HepG2 (cell line): ENCODE data around the gene CEBPB. TPM values are rescaled to one million over a fixed set of nuclear protein-coding genes. Genes with fewer than 3 reads are reported as not detected.

Experiments
- ATAC-seq: fragments of 200-7000 bp; cut with Tn5 transposase; 3 replicates; pipeline ENCODE4 v1.9.1; 2020; ENCODE audit warnings: mild to moderate bottlenecking, moderate library complexity
- BruUV-seq: library from RNA; stranded (reverse); fragments of 400-500 nt; replicated peaks from 2 replicates; lab custom pipeline; 2021; lab: Mats Ljungman, UMichigan
- CTCF ChIA-PET: fragments of 300-600 bp; formaldehyde crosslinking; extraction: SDS; loops from one replicate; lab custom pipeline; 2021; ENCODE audit warnings: low total read pairs, inconsistent platforms, low intra/inter-chr PET ratio; lab: Yijun Ruan, JAX
- POLR2A ChIA-PET: fragments of 350-600 bp; sonication (Branson Sonifier 250); formaldehyde crosslinking; loops from one replicate; lab custom pipeline; 2020; ENCODE audit warnings: antibody characterized with exemption, inconsistent platforms; lab: Yijun Ruan, JAX
- DNase-seq: peaks from one replicate; pipeline ENCODE4 v3.0.0-alpha.2; 2015; ENCODE audit warnings: low spot score
- FAIRE-seq: peaks from 3 replicates; lab custom pipeline; 2011; peaks lifted over from hg19 to GRCh38; lab: Jason Lieb, UNC
- H2AFZ ChIP-seq: one replicate; pipeline ENCODE4 v1.6.1; 2011; ENCODE audit warnings: low read length, inconsistent platforms
- H3K27ac ChIP-seq: fragments of 300-600 bp; 3 replicates; pipeline ENCODE4 v1.8.0; 2011; ENCODE audit warnings: mixed run types, mild to moderate bottlenecking, mixed read lengths, low read length, inconsistent platforms; ENCODE audit not compliant: insufficient read depth; ENCODE audit errors: extremely low read length
- H3K27me3 ChIP-seq, 2 experiments: fragments of 200-600 bp in 1 of 2; 2 replicates in 1 of 2; 3 replicates in 1 of 2; pipeline versions ENCODE4 v1.6.0 to v1.8.0; 2011; ENCODE audit warnings: low read length in 2 of 2, mild to moderate bottlenecking in 2 of 2, moderate library complexity in 2 of 2, inconsistent platforms in 1 of 2; ENCODE audit not compliant: insufficient read depth in 2 of 2, control insufficient read depth in 1 of 2
- H3K36me3 ChIP-seq, 2 experiments: fragments of 200-600 bp in 1 of 2; replicated peaks in 1 of 2; 2 replicates in 1 of 2; 3 replicates in 1 of 2; pipeline versions ENCODE4 v1.5.1 to v1.8.0; 2011; ENCODE audit warnings: low read length in 2 of 2, inconsistent platforms in 1 of 2; ENCODE audit not compliant: insufficient read depth in 2 of 2, control insufficient read depth in 1 of 2
- H3K4me1 ChIP-seq: 2 replicates; pipeline ENCODE4 v1.5.1; 2012; ENCODE audit warnings: low read length, inconsistent platforms; ENCODE audit not compliant: insufficient read depth
- H3K4me2 ChIP-seq: 2 replicates; pipeline ENCODE4 v1.6.0; 2011; ENCODE audit warnings: low read depth, low read length, inconsistent platforms
- H3K4me3 ChIP-seq, 3 experiments: fragments of 200-600 bp in 1 of 3; sonication (generic), shearing (Covaris generic) in 1 of 3; replicated peaks in 1 of 3; 2 replicates each; pipeline ENCODE4 v1.5.1; 2011 to 2016; ENCODE audit warnings: low read length in 3 of 3, inconsistent platforms in 2 of 3, low read depth in 2 of 3, mild to moderate bottlenecking in 2 of 3, control low read depth in 1 of 3, mixed read lengths in 1 of 3; ENCODE audit not compliant: insufficient read depth in 1 of 3
- H3K79me2 ChIP-seq: one replicate; pipeline ENCODE4 v1.6.1; 2011; ENCODE audit warnings: low read length, inconsistent platforms; ENCODE audit not compliant: insufficient read depth
- H3K9ac ChIP-seq: 2 replicates; pipeline ENCODE4 v1.6.0; 2011; ENCODE audit warnings: mild to moderate bottlenecking, low read depth, low read length, inconsistent platforms; ENCODE audit not compliant: insufficient read depth
- H3K9me3 ChIP-seq: 2 replicates; pipeline ENCODE4 v1.5.1; 2012; ENCODE audit warnings: mild to moderate bottlenecking, low read length
- H4K20me1 ChIP-seq: 2 replicates; pipeline ENCODE4 v1.6.0; 2011; ENCODE audit warnings: inconsistent platforms, mild to moderate bottlenecking, low read length, moderate library complexity; ENCODE audit not compliant: insufficient read depth
- CEBPG ChIP-seq: IDR thresholded peaks from 2 replicates; pipeline ENCODE4 v1.6.1; 2016
- ELF1 ChIP-seq: sonication (generic); formaldehyde crosslinking; IDR thresholded peaks from 2 replicates; pipeline ENCODE4 v1.4.0; 2020; ENCODE audit warnings: missing genetic modification reagents
- KMT2A ChIP-seq: sonication (generic); formaldehyde crosslinking; IDR thresholded peaks from 2 replicates; pipeline ENCODE4 v1.4.0; 2020; ENCODE audit warnings: missing genetic modification reagents
- MEIS1 ChIP-seq: sonication (generic); formaldehyde crosslinking; IDR thresholded peaks from 2 replicates; pipeline ENCODE4 v1.9.0; 2021; ENCODE audit warnings: mild to moderate bottlenecking, missing genetic modification reagents, moderate library complexity, borderline replicate concordance
- MZF1 ChIP-seq: sonication (generic); formaldehyde crosslinking; IDR thresholded peaks from 2 replicates; pipeline ENCODE4 v1.8.1; 2023; ENCODE audit warnings: mild to moderate bottlenecking, missing genetic modification reagents, borderline replicate concordance
- RELA ChIP-seq: sonication (generic); formaldehyde crosslinking; IDR thresholded peaks from 2 replicates; pipeline ENCODE4 v1.4.0; 2020; ENCODE audit warnings: missing genetic modification reagents
- RFX1 ChIP-seq: fragments of 450-650 bp; IDR thresholded peaks from 2 replicates; pipeline ENCODE4 v1.6.1; 2017
- RXRA ChIP-seq: sonication (generic); formaldehyde crosslinking; IDR thresholded peaks from 2 replicates; pipeline ENCODE4 v1.5.1; 2020; ENCODE audit warnings: missing genetic modification reagents
- SKI ChIP-seq: fragments of 450-650 bp; IDR thresholded peaks from one replicate; pipeline ENCODE4 v1.6.1; 2018; ENCODE audit warnings: mild to moderate bottlenecking; ENCODE audit not compliant: partially characterized antibody
- TBX2 ChIP-seq: sonication (generic); formaldehyde crosslinking; IDR thresholded peaks from 2 replicates; pipeline ENCODE4 v1.5.0; 2020; ENCODE audit warnings: missing genetic modification reagents, mild to moderate bottlenecking, borderline replicate concordance
- ZMYM3 ChIP-seq: sonication (generic); formaldehyde crosslinking; IDR thresholded peaks from 2 replicates; pipeline ENCODE4 v1.5.1; 2020; ENCODE audit warnings: mild to moderate bottlenecking, missing genetic modification reagents
- WGBS: methylation state at CpG from one replicate; pipeline ENCODE4 v1.1.6; 2017; ENCODE audit warnings: low lambda C conversion rate; 5-methylcytosine and 5-hydroxymethylcytosine counted together
- in situ Hi-C: cut with HindIII; loops from 2 replicates; pipeline ENCODE4 v1.10.0; 2017; ENCODE audit warnings: low pct_unique_long_range_greater_than_20kb; ENCODE audit not compliant: extremely low pct_ligation_motif_present
- intact Hi-C: fragments of 100-400 bp; cut with micrococcal nuclease; formaldehyde crosslinking; loops from one replicate; pipeline ENCODE4 v1.10.0; 2022; ENCODE audit not compliant: unreplicated experiment
- polyA plus RNA-seq, 8 experiments: library from polyadenylated mRNA; depleted of rRNA in 3 of 8; stranded (reverse) in 7 of 8; unstranded in 1 of 8; fragments of >200 nt; fragmentation: Illumina TruSeq in 4 of 8; extraction: Trizol in 4 of 8; gene quantifications; 2 replicates each; pipeline versions ENCODE4 v1.2.1 to v1.2.3, GENCODE V29; 2011 to 2016; ENCODE audit warnings: low read depth in 4 of 8, missing spikeins in 1 of 8, mixed read lengths in 1 of 8; ENCODE audit not compliant: insufficient read depth in 1 of 8
- total RNA-seq, 5 experiments: library from RNA; depleted of rRNA; stranded (reverse); fragments of >200 nt; fragmentation: Illumina TruSeq; extraction: Trizol; gene quantifications; 2 replicates each; pipeline ENCODE4 v1.2.3, GENCODE V29; 2016; ENCODE audit warnings: low read depth in 1 of 5
- TF ChIP-seq, protein P1 (sequence below): sonication (generic); formaldehyde crosslinking; IDR thresholded peaks from 2 replicates; pipeline ENCODE4 v1.8.1; 2023; ENCODE audit warnings: mild to moderate bottlenecking, missing genetic modification reagents
- TF ChIP-seq, protein P2 (sequence below), 2 experiments: fragments of 450-650 bp in 1 of 2; sonication (generic) in 1 of 2; formaldehyde crosslinking; IDR thresholded peaks; 2 replicates each; pipeline versions ENCODE4 v1.5.0 to v1.8.0; 2020 to 2022; ENCODE audit warnings: mild to moderate bottlenecking in 1 of 2, missing genetic modification reagents in 1 of 2
- TF ChIP-seq, protein P3 (sequence below): sonication (generic); formaldehyde crosslinking; IDR thresholded peaks from 2 replicates; pipeline ENCODE4 v1.5.0; 2020; ENCODE audit warnings: missing genetic modification reagents, mild to moderate bottlenecking, borderline replicate concordance
- TF ChIP-seq, protein P4 (sequence below): IDR thresholded peaks from 2 replicates; pipeline ENCODE4 v1.6.1; 2016; ENCODE audit warnings: mild to moderate bottlenecking

Gene CEBPB
- total and polyA plus RNA-seq, 2 of the 13 experiments (the other 11 are each of a cell fraction or from before 2014, with no cell fraction given): 18.5 to 28.2 TPM

DNA sequence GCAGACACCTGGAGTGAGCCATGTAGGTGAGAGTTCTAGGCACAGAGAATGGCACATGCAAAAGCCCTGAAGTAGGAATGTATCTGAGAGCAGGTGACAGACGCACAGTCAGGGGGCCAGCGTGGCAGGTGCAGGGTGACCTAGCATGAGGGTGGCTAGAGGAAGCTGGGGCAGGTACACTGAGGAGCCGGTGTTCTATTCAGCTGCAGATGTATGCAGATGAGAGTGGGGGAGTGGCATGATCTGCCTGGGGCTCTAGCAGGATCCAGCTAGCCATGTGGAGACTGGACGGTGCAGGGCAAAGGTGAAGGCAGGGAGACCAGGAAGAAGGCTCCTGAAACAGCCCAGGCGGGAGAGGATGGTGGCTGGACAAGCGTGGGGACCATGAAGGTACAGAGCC is 47.8 kb upstream of the CEBPB start:
- no peak for ATAC-seq
- CTCF ChIA-PET: no interaction called here
- Histone ChIP-seq H4K20me1 (peaks cover 3% of the 10 kb centered on the region; the same call in 1 of the 2 replicates), H3K4me1 (peaks cover 58% of the 10 kb centered on the region), H3K9me3 (no peaks in the 10 kb centered on the region), H3K27me3 (no peaks in the 10 kb centered on the region), H3K4me2 (no peak overlapping the region), H3K4me3 (no peak overlapping the region), H3K36me3 (peaks cover 30 to 53% of the 10 kb centered on the region in 2 experiments), H3K27ac (no peak overlapping the region), H3K79me2 (peaks cover 23% of the 10 kb centered on the region), H3K9ac (no peak overlapping the region), H2AFZ (no peak overlapping the region)
- intact Hi-C loops (no loop called here), in situ Hi-C loops (no loop called here)
- DNase-seq: no peak
- BruUV-seq: no TSS peak
- 93% methylated on average over 6 of the region's 6 CpGs for WGBS
- FAIRE-seq: no peak
- POLR2A ChIA-PET: interaction anchor here (1.9 kb wide), 1 partner anchor 11 kb away, joined by 6 read pairs; no protein-coding TSS in a partner anchor
- TF ChIP-seq, protein P1, sequence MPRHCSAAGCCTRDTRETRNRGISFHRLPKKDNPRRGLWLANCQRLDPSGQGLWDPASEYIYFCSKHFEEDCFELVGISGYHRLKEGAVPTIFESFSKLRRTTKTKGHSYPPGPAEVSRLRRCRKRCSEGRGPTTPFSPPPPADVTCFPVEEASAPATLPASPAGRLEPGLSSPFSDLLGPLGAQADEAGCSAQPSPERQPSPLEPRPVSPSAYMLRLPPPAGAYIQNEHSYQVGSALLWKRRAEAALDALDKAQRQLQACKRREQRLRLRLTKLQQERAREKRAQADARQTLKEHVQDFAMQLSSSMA (CRISPR knock-in tag): no peak
- 0 out of 2 replicates have a peak, but pooled peaks have one; percentile 42 for TF ChIP-seq RXRA (CRISPR knock-in tag)
- 0 out of 2 replicates have a peak, but pooled peaks have one; percentile 14 for TF ChIP-seq ZMYM3 (CRISPR knock-in tag)
- TF ChIP-seq, all 625 proteins: peak for 2

DNA sequence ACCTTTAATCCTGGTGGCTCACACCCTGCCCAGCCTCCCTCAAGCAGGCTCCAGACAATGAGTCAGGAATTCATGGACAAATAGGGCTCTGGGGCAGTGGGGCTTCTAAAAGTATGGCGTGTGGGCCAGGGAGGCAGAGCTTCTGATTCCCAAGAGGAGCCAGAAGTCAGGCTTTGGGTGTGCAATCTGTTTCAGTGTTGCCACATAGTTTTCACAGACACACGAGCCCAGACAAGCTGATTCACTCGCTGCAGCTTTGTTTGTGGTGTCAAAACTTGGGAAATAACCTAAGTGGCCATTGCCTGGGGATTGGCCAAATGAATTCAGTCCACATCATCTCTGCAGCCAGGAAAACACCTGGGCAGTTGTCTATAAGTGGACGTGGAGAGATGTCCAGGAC is 46.3 kb upstream of the CEBPB start:
- no peak overlapping the region for H3K4me2 ChIP-seq
- CTCF ChIA-PET: no interaction called here
- H3K4me3 ChIP-seq: no peak overlapping the region
- peaks cover 33 to 63% of the 10 kb centered on the region in 2 experiments for H3K36me3 ChIP-seq
- FAIRE-seq (no peak), ATAC-seq (peak; percentile 23), DNase-seq (peak; percentile 81)
- H3K79me2 ChIP-seq: peaks cover 31% of the 10 kb centered on the region
- in situ Hi-C loops (no loop called here), intact Hi-C loops (no loop called here)
- no peak overlapping the region for H2AFZ ChIP-seq
- no peaks in the 10 kb centered on the region; the same call in 1 of the 2 replicates for H4K20me1 ChIP-seq
- H3K9ac ChIP-seq: 0 out of 2 replicates have a peak overlapping the region, but pooled peaks have one; percentile 0
- H3K9me3 ChIP-seq: no peaks in the 10 kb centered on the region
- H3K4me1 ChIP-seq: peaks cover 43% of the 10 kb centered on the region
- POLR2A ChIA-PET: interaction anchor here (0.7 to 2.9 kb wide), 10 partner anchors 10 to 207 kb away, joined by 3 to 39 read pairs (median 6); partner anchors contain the start of gene PEDS1
- 66% methylated on average over 4 of the region's 4 CpGs for WGBS
- no TSS peak for BruUV-seq
- H3K27ac ChIP-seq: peak overlapping the region; percentile 30
- H3K27me3 ChIP-seq: no peaks in the 10 kb centered on the region
- TF ChIP-seq SKI: peak; percentile 68
- no peak for TF ChIP-seq RFX1
- peak; percentile 99 for TF ChIP-seq MZF1 (CRISPR knock-in tag)
- peak; percentile 97; the same call in 1 of the 2 replicates for TF ChIP-seq RELA (CRISPR knock-in tag)
- TF ChIP-seq ELF1: 0 out of 2 replicates have a peak, but pooled peaks have one; percentile 13
- TF ChIP-seq, protein P2, sequence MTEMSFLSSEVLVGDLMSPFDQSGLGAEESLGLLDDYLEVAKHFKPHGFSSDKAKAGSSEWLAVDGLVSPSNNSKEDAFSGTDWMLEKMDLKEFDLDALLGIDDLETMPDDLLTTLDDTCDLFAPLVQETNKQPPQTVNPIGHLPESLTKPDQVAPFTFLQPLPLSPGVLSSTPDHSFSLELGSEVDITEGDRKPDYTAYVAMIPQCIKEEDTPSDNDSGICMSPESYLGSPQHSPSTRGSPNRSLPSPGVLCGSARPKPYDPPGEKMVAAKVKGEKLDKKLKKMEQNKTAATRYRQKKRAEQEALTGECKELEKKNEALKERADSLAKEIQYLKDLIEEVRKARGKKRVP (CRISPR knock-in tag; IDR thresholded peaks at IDR 0.05): peak in 1 of 2 experiments; percentile 69; a peak in 1 of 4 replicates
- peak; percentile 33; the same call in 1 of the 2 replicates for TF ChIP-seq TBX2 (CRISPR knock-in tag)
- TF ChIP-seq, protein P3, sequence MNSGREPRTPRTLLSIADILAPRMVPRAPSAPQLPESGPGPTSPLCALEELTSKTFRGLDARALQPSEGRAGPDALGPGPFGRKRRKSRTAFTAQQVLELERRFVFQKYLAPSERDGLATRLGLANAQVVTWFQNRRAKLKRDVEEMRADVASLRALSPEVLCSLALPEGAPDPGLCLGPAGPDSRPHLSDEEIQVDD: no peak
- TF ChIP-seq MEIS1 (CRISPR knock-in tag): no peak
- TF ChIP-seq KMT2A (CRISPR knock-in tag): 0 out of 2 replicates have a peak, but pooled peaks have one; percentile 9
- TF ChIP-seq, protein P4, sequence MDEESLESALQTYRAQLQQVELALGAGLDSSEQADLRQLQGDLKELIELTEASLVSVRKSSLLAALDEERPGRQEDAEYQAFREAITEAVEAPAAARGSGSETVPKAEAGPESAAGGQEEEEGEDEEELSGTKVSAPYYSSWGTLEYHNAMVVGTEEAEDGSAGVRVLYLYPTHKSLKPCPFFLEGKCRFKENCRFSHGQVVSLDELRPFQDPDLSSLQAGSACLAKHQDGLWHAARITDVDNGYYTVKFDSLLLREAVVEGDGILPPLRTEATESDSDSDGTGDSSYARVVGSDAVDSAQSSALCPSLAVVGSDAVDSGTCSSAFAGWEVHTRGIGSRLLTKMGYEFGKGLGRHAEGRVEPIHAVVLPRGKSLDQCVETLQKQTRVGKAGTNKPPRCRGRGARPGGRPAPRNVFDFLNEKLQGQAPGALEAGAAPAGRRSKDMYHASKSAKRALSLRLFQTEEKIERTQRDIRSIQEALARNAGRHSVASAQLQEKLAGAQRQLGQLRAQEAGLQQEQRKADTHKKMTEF (CRISPR knock-in tag): 0 out of 2 replicates have a peak, but pooled peaks have one; percentile 22
- TF ChIP-seq CEBPG (CRISPR knock-in tag): peak; percentile 71
